NCI-H2029 treated with DMSO at 0.1 percent for 48 hours (cell line): ENCODE results near the gene STK32B.
"Not testable (repeated sequence)": the region's sequence is repeated elsewhere in the genome, so short reads cannot be mapped to it uniquely, and the experiment has no call there.

Experiments used
- DNase-seq: peaks from one replicate; lab custom pipeline; 2025; lab: John Stamatoyannopoulos, UW

The STK32B gene

GRCh38 chr4:5030927-5031326 lies 20.4 kb upstream of the STK32B start:
- no peak for DNase-seq

- no peak for DNase-seq
Observed at GRCh38 chr4:5032813-5033212, 18.5 kb upstream of the STK32B start.

GRCh38 chr4:5033281-5033841 lies 17.9 kb upstream of the STK32B start:
- no peak for DNase-seq

GRCh38 chr4:5034206-5034605 lies 17.1 kb upstream of the STK32B start:
- no peak for DNase-seq

- DNase-seq = no peak
Observed at GRCh38 chr4:5036239-5036638, 15.0 kb upstream of the STK32B start.

GRCh38 chr4:5037553-5038551 lies 13.4 kb upstream of the STK32B start:
- no peak for DNase-seq

GRCh38 chr4:5039800-5040199 lies 11.5 kb upstream of the STK32B start:
- DNase-seq = no peak

- DNase-seq = no peak
Observed at GRCh38 chr4:5040856-5041620, 10.2 kb upstream of the STK32B start.

- no peak for DNase-seq
Observed at GRCh38 chr4:5041699-5042098, 9.6 kb upstream of the STK32B start.

- DNase-seq = no peak
Observed at GRCh38 chr4:5043579-5043978, 7.7 kb upstream of the STK32B start.

GRCh38 chr4:5044341-5044740 lies 6.9 kb upstream of the STK32B start:
- no peak for DNase-seq

GRCh38 chr4:5045097-5045496 lies 6.2 kb upstream of the STK32B start:
- DNase-seq = no peak

- DNase-seq = no peak
Observed at GRCh38 chr4:5048721-5049120, 2.6 kb upstream of the STK32B start.

- peak; percentile 10 for DNase-seq
Observed at GRCh38 chr4:5050520-5051277, 581 bp upstream of the STK32B start.

- DNase-seq = no peak
Observed at GRCh38 chr4:5052204-5052702, 973 bp downstream of the STK32B start.

GRCh38 chr4:5052726-5053425 lies 1.6 kb downstream of the STK32B start:
- DNase-seq = no peak

GRCh38 chr4:5054532-5054931 lies 3.3 kb downstream of the STK32B start:
- DNase-seq = no peak

- DNase-seq = no peak
Observed at GRCh38 chr4:5055411-5055810, 4.1 kb downstream of the STK32B start.

GRCh38 chr4:5066101-5066500 lies 14.8 kb downstream of the STK32B start:
- DNase-seq = no peak

GRCh38 chr4:5066968-5067367 lies 15.7 kb downstream of the STK32B start:
- DNase-seq = not testable (repeated sequence)

GRCh38 chr4:5067908-5068307 lies 16.6 kb downstream of the STK32B start:
- no peak for DNase-seq
